GM21423 (cell line): ENCODE results near the gene ZBTB20.
A peak's percentile ranks its signal among the peaks of the same experiment; 100 is the strongest.

Experiments
- ATAC-seq: cut with Tn5 transposase; IDR thresholded peaks from one replicate; pipeline ENCODE4 v1.9.1; 2021; ENCODE audit warnings: mild to moderate bottlenecking, moderate library complexity; ENCODE audit not compliant: unreplicated experiment

The ZBTB20 gene

DNA sequence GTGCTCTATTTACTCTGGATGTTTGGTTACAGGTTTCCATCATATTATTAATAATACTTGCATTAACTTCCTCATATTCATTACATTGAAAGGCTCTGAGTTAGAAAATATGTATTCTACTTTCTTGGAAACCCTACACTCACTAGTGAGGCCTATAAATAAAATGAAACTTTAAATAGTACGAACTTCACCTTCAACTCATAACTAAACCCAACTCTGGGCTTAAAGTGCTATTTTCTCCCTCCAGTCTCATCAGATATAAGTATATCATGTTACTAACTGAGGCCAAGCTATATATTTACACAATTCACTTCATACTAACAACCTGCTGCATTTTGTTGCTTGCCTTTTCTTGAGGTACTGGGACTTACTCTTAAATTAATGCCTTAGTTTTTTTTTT lies 546.5 kb downstream of the ZBTB20 start:
- ATAC-seq = no peak

DNA sequence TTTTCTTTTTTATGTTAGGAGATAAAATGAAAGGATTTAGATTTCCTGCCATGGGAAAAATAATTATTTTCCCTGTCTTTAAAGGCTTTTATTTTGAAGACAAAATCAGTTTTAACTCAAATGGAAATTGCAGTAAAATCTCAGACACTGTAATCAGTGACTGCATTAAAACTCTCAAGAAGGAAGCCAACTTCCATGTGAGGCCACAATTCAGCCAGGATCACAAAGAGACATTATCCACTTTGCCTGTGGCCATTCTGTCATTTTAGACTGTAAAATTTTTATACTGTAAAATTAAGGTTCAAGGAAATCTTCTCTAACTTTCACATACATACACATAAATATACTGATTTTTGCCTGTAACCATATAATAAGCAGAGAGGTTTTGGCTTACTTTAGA lies 549.2 kb downstream of the ZBTB20 start:
- ATAC-seq = no peak

DNA sequence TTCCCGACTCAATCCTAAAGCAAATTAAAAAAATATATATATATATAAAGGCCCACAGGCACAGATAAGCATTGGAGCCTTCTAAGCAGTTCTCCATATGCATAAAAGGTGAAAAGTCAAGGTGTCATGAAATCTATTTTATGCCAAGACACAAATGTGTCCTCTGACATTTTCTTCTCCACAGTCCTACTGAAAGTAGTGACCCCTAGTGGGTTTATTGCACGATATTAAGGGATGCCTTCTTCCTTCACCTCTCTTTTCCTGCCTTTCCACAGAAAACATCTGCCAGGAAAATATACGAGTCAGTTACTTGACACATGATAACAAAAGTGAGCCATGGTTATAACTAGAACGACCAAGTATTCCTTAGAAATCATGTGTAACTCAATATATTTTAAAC lies 550.1 kb downstream of the ZBTB20 start:
- no peak for ATAC-seq

- no peak for ATAC-seq
These were observed 550.9 kb downstream of the ZBTB20 start for GRCh38 chr3:114596147-114596546.

DNA sequence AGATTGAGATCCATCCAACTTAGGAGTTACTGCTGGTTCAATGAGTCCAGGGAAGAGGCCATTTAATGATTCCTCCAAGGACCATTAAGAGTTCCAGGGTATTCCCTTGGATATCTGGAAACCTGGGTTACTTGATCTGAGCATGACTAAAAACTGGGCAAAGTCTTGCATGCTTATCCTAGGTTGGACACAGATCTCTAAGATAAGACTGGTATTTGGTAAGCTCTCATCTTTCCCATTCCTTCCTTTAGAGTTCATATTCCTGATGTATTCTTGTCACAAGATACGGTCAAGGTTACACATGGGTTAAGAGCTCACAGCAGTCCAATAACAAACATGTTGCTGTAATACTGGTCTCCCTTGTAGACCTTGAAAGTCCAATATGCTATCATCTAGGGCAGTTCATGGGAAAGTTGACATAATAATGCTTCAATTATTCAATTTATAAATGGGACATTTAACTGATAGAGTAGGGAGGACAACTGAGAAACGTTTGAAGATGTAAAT lies 551.5 kb downstream of the ZBTB20 start:
- no peak for ATAC-seq

DNA sequence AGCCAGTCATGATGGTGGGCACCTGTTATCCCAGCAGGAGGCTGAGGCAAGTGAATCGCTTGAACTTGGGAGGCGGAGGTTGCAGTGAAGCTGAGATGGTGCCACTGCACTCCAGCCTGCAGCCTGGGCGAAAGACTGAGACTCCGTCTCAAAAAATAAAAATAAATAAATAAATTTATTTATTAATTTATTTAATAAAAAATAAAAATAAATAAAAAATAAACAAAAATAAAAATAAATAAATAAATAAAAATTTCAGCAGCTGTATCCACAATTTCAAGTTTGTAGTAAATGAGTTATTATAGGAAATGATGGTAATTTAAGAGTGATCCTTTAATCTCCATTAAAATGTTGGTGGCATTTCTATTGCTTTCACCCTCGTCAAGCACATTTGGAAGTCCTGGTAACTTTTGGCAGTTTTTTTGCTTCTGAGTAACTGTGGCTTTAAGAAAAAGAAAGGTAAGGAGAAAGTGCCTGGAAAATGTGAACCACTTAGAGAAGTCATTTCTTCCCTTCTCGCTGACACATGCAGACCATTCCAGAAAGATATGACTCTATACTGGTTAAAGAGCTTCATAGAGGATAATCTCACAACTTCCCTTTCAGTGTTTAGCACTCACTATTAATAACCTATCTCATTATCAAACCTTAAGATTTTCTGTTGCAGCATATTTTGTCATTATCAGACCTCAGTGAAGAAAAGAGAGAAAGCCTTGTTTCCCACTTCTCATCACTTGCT lies 556.6 kb downstream of the ZBTB20 start:
- ATAC-seq = no peak

GRCh38 chr3:114587986-114588385 lies 559.1 kb downstream of the ZBTB20 start:
- no peak for ATAC-seq

- no peak for ATAC-seq
These were observed 561.0 kb downstream of the ZBTB20 start for GRCh38 chr3:114586119-114586518.

DNA sequence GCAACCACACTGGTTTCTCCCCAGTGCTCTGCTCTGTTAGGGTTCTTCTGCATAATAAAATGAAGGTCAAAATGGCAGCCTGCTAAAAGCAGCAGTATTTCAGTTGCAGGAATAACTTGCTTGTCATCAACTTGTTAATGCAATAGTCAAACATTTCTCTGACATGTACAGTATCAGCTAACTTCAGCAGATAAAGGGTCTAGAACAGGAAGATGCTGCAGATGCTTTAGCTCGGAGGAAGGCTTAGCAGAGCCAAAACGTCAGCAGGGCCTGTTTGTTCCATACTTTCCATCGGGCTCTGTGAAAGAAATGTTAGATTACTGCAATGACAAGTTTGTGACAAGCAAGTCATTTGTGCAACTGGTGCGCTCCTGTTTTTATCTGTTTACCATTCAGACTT lies 561.4 kb downstream of the ZBTB20 start:
- ATAC-seq = no peak

DNA sequence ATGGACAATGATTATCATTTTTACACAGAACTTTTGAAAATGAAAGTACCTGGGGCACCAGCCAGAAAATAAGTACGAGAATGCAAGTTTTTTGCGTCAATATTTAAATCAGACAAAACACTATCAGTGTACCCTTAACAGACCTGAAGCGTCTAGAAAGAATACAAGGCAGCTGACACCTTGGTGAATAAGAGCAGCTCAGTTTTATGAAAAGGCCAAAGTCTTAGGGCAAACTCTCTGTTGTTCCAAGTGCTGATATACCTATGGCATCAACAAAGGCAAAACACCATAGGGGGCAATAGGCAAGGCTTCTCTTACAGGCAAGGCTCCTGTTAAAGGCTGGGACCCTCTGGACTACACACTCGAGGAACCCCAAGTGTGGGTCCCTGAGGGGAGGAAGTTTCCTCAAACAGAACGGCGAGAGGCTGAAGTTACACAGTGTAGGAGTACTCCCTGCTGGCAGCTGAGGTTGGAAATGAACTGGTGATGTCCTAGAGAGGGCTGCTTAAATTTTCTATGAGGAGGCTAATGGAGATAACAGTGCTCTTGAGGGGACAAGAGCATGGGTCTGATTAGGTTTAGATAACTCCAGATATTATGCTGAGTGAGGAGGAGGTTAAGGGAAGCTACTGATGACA lies 562.2 kb downstream of the ZBTB20 start:
- ATAC-seq = no peak

DNA sequence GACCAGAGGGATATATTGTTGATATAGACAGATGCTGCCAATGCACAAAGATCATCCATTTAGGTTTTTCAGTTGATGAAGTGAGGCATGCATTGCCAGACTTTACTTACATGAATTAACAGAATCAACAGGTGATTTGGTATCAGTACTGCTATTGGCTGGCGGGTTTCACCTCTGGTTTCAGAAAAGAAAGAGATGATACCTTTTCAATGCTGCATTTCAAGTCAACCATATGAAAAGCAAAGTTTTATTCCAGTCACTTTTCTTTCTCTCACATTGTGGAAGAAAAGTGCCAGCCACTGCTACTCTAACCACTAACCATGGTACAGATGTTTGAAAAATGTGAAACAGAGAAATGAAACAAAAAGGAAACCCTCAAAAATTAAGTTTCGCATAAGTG lies 564.2 kb downstream of the ZBTB20 start:
- peak; percentile 87 for ATAC-seq

DNA sequence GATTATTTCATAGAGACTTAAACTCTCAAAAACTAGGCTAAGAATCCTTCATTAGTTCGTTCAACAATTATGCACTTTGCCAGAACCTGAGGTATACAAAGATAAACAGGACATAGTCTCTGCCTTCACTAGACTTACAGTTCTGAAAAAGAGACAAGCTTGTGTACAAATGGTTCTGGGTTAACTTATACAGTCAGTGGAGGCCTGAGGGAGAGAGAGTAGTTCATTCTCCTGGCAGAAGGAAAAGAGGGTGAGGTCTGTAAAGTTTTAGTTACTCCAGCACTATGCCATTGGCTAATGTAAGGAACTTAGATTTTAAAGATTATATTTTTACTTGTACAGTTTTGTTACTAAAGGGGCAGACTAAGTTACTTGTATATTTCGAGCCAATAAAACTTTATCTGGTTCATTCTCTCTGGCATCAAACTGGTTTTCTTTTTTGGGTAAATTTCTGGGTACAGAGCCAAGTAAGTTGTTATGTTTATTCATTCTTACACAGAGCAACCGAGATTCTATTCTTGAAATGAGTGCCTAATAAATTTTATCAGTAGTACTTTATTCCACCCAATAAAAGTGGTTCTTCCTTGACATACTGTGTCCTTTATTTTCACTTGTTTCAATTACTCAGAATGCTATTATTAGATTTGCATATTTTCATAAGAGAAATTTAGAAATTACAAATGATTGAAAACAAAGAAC lies 574.6 kb downstream of the ZBTB20 start:
- no peak for ATAC-seq

GRCh38 chr3:114571363-114571762 lies 575.7 kb downstream of the ZBTB20 start:
- no peak for ATAC-seq

DNA sequence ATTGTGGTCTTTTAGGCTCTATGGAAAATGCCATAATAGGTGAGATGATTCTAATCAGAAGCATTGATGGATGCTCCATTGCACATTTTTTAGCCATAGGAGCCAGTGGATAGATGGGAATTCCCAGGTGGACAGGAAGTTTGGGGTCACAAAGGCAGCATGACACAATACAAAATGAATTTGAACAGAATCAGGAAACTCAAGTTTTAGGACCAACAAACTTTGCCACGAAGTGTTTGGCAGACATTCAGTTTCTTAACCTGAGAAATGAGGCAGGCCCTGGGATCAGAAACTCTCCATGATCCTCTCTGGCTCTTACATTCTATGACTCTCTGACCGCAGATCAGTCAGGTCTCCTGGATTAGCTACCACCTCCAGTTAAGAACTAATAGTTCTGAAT lies 577.9 kb downstream of the ZBTB20 start:
- ATAC-seq = no peak

GRCh38 chr3:114567771-114568170 lies 579.3 kb downstream of the ZBTB20 start:
- no peak for ATAC-seq

GRCh38 chr3:114566767-114567166 lies 580.3 kb downstream of the ZBTB20 start:
- no peak for ATAC-seq

DNA sequence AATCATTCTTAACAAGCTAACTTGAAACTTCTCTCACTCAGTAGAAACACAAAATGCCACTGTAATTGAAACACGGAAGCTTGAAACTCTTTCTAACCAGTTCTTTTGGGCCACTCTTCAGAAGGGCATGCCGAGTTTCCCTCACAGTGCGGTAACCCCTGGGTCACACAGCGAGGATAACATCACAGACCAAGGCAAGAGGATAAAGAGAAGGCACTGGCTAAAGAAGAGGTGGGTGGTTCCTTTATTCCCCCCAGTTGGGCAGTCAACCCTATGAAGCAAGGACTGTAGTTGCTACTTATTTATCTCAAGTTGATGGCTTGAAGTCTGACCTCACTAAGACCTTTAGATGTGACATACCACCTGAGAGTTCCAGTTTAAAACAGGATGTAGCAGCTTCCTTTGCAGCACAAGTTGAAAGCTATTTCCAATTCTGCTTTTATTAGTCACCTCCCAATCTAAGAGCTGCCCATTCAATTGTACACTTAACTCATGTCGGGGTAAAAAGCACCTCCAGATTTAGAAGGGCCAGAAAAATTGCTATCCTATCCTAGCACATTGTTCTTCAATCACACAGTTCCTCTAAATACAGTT lies 580.8 kb downstream of the ZBTB20 start:
- ATAC-seq = peak; percentile 89

DNA sequence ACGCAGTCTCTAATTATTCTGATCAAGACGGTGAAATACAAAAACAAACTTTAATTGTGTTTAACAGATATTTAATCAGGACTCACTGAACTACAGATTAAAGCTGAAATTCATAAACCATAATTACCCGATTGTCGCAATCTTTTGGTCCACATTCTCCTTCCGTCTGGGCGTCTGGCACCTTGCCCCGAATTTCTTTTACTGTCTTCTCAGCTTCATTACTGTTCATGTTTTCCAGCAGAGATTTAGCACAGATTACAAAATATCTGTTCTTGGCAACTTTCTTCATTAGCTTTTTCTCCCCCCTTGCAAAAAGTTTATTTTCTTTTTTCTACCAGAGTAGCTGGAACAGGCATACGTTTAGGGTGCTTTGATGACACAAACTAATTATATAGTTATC lies 581.9 kb downstream of the ZBTB20 start:
- no peak for ATAC-seq

GRCh38 chr3:114563720-114564119 lies 583.4 kb downstream of the ZBTB20 start:
- ATAC-seq = no peak

DNA sequence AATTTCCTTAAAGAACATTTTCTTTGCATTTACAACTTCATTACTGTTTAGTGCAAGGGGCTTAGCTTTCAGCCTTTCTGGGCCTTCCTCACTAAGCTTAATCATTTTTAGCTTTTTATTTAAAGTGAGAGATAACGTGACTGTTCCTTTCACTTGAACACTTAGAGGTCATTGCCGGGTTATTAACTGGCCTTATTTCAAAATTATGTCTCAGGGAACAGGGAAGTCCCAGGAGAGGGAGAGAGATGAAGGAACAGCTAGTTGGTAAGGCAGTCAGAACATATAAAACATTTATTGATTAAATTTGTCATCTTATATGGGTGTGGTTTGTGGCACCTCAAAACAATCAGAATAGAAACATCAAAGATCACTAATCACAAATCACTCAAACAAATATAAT lies 584.5 kb downstream of the ZBTB20 start:
- no peak for ATAC-seq

DNA sequence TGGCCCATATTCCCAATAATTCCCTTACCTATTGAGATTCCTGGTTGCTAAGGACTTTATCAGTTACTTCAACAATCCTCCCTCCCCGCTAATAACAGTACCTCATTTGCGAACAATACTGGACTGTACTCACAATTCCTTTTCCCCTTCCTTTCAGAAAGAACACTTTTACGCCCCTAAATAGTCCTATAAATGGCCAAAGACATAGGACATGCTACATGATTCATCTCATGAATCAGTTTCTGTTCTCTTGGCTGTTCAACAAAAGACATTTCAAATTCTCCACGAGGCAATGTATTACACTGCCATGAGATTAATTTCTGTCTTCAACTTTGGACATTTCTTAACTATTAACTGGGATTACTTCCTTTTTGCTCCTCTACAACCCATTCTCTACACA lies 588.8 kb downstream of the ZBTB20 start:
- ATAC-seq = no peak

DNA sequence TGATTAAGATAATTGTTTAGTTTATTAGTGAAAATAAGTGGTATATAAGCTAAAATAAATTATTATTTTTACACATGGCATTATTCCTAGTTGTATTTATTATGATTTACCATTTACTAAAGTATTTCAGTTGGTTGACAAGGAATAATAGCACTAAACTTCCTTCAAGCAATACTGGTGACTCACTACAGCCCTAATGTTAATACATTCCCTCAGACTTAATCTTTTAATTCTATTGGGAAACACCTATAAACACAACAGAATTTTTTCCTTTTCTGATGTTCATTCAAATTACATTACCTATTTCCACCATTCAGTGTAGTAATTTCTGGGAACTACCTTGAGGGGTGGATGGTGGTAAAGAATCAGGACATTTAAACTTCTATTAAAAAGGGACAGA lies 589.3 kb downstream of the ZBTB20 start:
- no peak for ATAC-seq
